ENCODE data around the gene YWHAG.

Gene YWHAG

DNA sequence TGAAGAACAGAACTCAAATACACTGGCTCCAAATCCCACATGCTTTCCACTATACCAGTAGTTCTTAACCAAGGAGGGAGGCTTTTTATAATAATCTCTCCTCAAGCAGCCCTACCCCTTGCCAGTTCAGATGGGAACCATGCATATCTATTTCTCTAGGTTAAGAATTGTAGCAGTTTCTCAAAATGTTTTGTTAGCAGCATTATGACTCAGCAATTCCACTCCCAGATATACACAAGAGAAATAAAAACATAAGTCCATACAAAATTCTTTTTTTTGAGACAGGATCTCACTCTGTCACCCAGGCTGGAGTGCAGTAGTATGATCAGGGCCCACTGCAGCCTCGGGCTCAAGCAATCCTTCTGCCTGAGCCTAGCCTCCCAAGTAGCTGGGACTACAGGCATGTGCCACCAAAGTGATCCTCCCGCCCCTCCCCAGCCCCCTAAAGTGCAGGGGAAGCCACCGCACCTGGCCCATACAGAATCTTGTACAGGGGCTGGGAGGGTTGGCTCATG lies 18.1 kb downstream of the YWHAG start:
- Histone ChIP-seq H3K4me1 (ENCODE audit: insufficient read depth, low read length, poor library complexity, severe bottlenecking) (peaks cover 3% of the 10 kb centered on the region), H3F3A (ENCODE audit: low read depth) (no peaks in the 10 kb centered on the region), H3K27me3 (ENCODE audit: insufficient read depth, low read length, poor library complexity, severe bottlenecking) (no peaks in the 10 kb centered on the region), H2AFZ (ENCODE audit: low read length) (no peak overlapping the region), H4K20me1 (ENCODE audit: insufficient read depth, low read length, poor library complexity, severe bottlenecking) (peaks cover 90% of the 10 kb centered on the region), H3K4me3 (ENCODE audit: low read length, poor library complexity, severe bottlenecking) (no peak overlapping the region), H3K9ac (ENCODE audit: low read depth, low read length, poor library complexity, severe bottlenecking) (no peak overlapping the region), H3K9me2 (replicated peaks; ENCODE audit: low read depth, low read length) (no peaks in the 10 kb centered on the region), H3K79me2 (ENCODE audit: insufficient read depth, low read length) (peaks cover 100% of the 10 kb centered on the region), H3K36me3 (ENCODE audit: insufficient read depth, low read length) (peaks cover 71% of the 10 kb centered on the region; the same call in 1 of the 2 replicates), H3K4me2 (ENCODE audit: low read depth, low read length, poor library complexity, severe bottlenecking) (peak overlapping the region; percentile 16), H3K9me3 (ENCODE audit: insufficient read depth, low read depth, low read length) (no peaks in the 10 kb centered on the region)
- no peak for TF ChIP-seq EZH2phosphoT487 (IDR thresholded peaks at IDR 0.05; ENCODE audit: borderline replicate concordance)
- TF ChIP-seq, protein P1, sequence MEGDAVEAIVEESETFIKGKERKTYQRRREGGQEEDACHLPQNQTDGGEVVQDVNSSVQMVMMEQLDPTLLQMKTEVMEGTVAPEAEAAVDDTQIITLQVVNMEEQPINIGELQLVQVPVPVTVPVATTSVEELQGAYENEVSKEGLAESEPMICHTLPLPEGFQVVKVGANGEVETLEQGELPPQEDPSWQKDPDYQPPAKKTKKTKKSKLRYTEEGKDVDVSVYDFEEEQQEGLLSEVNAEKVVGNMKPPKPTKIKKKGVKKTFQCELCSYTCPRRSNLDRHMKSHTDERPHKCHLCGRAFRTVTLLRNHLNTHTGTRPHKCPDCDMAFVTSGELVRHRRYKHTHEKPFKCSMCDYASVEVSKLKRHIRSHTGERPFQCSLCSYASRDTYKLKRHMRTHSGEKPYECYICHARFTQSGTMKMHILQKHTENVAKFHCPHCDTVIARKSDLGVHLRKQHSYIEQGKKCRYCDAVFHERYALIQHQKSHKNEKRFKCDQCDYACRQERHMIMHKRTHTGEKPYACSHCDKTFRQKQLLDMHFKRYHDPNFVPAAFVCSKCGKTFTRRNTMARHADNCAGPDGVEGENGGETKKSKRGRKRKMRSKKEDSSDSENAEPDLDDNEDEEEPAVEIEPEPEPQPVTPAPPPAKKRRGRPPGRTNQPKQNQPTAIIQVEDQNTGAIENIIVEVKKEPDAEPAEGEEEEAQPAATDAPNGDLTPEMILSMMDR (conservative IDR thresholded peaks at IDR 0.05; ENCODE audit: low read length), result no peak

GRCh38 chr7:76338298-76339084 lies 20.3 kb downstream of the YWHAG start:
- peaks cover 3% of the 10 kb centered on the region for H3K4me1 ChIP-seq (ENCODE audit: insufficient read depth, low read length, poor library complexity, severe bottlenecking)
- H3K9ac ChIP-seq (ENCODE audit: low read depth, low read length, poor library complexity, severe bottlenecking), result no peak overlapping the region
- no peak for TF ChIP-seq EZH2phosphoT487 (IDR thresholded peaks at IDR 0.05; ENCODE audit: borderline replicate concordance)
- TF ChIP-seq, protein P1 (conservative IDR thresholded peaks at IDR 0.05; ENCODE audit: low read length), result no peak
- no peak overlapping the region for H2AFZ ChIP-seq (ENCODE audit: low read length)
- no peaks in the 10 kb centered on the region for H3K9me2 ChIP-seq (replicated peaks; ENCODE audit: low read depth, low read length)
- no peaks in the 10 kb centered on the region for H3K9me3 ChIP-seq (ENCODE audit: insufficient read depth, low read depth, low read length)
- H3K4me3 ChIP-seq (ENCODE audit: low read length, poor library complexity, severe bottlenecking), result no peak overlapping the region
- no peaks in the 10 kb centered on the region for H3F3A ChIP-seq (ENCODE audit: low read depth)
- peaks cover 100% of the 10 kb centered on the region for H3K79me2 ChIP-seq (ENCODE audit: insufficient read depth, low read length)
- H3K4me2 ChIP-seq (ENCODE audit: low read depth, low read length, poor library complexity, severe bottlenecking), result no peak overlapping the region
- peaks cover 97% of the 10 kb centered on the region for H4K20me1 ChIP-seq (ENCODE audit: insufficient read depth, low read length, poor library complexity, severe bottlenecking)
- H3K36me3 ChIP-seq (ENCODE audit: insufficient read depth, low read length), result peaks cover 54% of the 10 kb centered on the region; the same call in 1 of the 2 replicates
- H3K27me3 ChIP-seq (ENCODE audit: insufficient read depth, low read length, poor library complexity, severe bottlenecking), result no peaks in the 10 kb centered on the region

DNA sequence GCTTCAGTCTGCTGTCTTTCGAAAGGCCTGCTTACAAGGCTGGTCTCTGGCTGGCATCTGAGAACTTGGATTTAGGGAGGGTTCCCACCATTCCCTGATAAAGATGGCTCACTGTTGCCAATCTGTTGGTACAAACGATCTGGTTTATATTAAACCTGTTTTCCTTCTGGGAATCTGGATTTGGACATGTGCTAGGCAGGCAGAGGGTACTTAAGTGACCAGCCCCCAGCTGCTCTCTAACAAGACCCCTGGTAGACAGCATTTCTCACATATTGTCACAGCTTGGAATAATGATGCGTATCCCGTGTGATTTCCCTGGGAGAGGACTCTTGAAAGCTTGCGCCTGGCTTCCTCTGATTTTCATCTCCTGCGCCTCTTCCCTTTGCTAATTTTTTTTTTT lies 21.6 kb downstream of the YWHAG start:
- peaks cover 51% of the 10 kb centered on the region; the same call in 1 of the 2 replicates for H3K36me3 ChIP-seq (ENCODE audit: insufficient read depth, low read length)
- TF ChIP-seq EZH2phosphoT487 (IDR thresholded peaks at IDR 0.05; ENCODE audit: borderline replicate concordance), result no peak
- H3K27me3 ChIP-seq (ENCODE audit: insufficient read depth, low read length, poor library complexity, severe bottlenecking), result no peaks in the 10 kb centered on the region
- H3K9me3 ChIP-seq (ENCODE audit: insufficient read depth, low read depth, low read length), result no peaks in the 10 kb centered on the region
- H3K79me2 ChIP-seq (ENCODE audit: insufficient read depth, low read length), result peaks cover 100% of the 10 kb centered on the region
- H3K4me1 ChIP-seq (ENCODE audit: insufficient read depth, low read length, poor library complexity, severe bottlenecking), result peaks cover 3% of the 10 kb centered on the region
- no peaks in the 10 kb centered on the region for H3F3A ChIP-seq (ENCODE audit: low read depth)
- peaks cover 98% of the 10 kb centered on the region for H4K20me1 ChIP-seq (ENCODE audit: insufficient read depth, low read length, poor library complexity, severe bottlenecking)
- H3K9me2 ChIP-seq (replicated peaks; ENCODE audit: low read depth, low read length), result no peaks in the 10 kb centered on the region
- H2AFZ ChIP-seq (ENCODE audit: low read length), result no peak overlapping the region
- no peak overlapping the region for H3K4me3 ChIP-seq (ENCODE audit: low read length, poor library complexity, severe bottlenecking)
- H3K9ac ChIP-seq (ENCODE audit: low read depth, low read length, poor library complexity, severe bottlenecking), result no peak overlapping the region
- no peak overlapping the region for H3K4me2 ChIP-seq (ENCODE audit: low read depth, low read length, poor library complexity, severe bottlenecking)
